Neural cell (in vitro differentiated cells): ENCODE measurements around the gene DCUN1D1. TPM values are rescaled to one million over a fixed set of nuclear protein-coding genes. Genes with fewer than 3 reads are reported as not detected.

ENCODE experiments used
- H2AFZ ChIP-seq: fragments of 200-600, 300-800 bp; sonication (generic), shearing (Covaris generic); 2 replicates; pipeline ENCODE4 v1.6.0; 2014; ENCODE audit warnings: low read depth, mild to moderate bottlenecking, antibody characterized with exemption, low read length, moderate library complexity
- H3F3A ChIP-seq: fragments of 200-600 bp; shearing (Covaris generic); 2 replicates; pipeline ENCODE4 v1.6.1; 2016; ENCODE audit warnings: mild to moderate bottlenecking, moderate library complexity, mixed read lengths, antibody characterized with exemption, low read length; ENCODE audit not compliant: insufficient read depth, poor library complexity, severe bottlenecking
- H3K27ac ChIP-seq: fragments of 200-600, 300-800 bp; sonication (generic), shearing (Covaris generic); 2 replicates; pipeline ENCODE4 v1.5.1; 2014; ENCODE audit warnings: mild to moderate bottlenecking, low read length, moderate library complexity
- H3K27me3 ChIP-seq: fragments of 300-800, 200-600 bp; sonication (generic), shearing (Covaris generic); 2 replicates; pipeline ENCODE4 v1.6.0; 2014; ENCODE audit warnings: mild to moderate bottlenecking, low read depth, low read length, moderate library complexity; ENCODE audit not compliant: insufficient read depth
- H3K36me3 ChIP-seq: fragments of 300-800, 200-600 bp; sonication (generic), shearing (Covaris generic); 2 replicates; pipeline ENCODE4 v1.5.1; 2014; ENCODE audit warnings: mild to moderate bottlenecking, antibody characterized with exemption, low read length, moderate library complexity; ENCODE audit not compliant: insufficient read depth
- H3K4me2 ChIP-seq: fragments of 300-800, 200-600 bp; sonication (generic), shearing (Covaris generic); 2 replicates; pipeline ENCODE4 v1.6.0; 2014; ENCODE audit warnings: mild to moderate bottlenecking, low read length
- H3K4me3 ChIP-seq: fragments of 300-800, 200-600 bp; sonication (generic), shearing (Covaris generic); 2 replicates; pipeline ENCODE4 v1.5.1; 2014; ENCODE audit warnings: mild to moderate bottlenecking, low read length, moderate library complexity
- H3K79me2 ChIP-seq: fragments of 200-600 bp; shearing (Covaris generic); replicated peaks from 2 replicates; pipeline ENCODE4 v1.6.0; 2014; ENCODE audit warnings: mild to moderate bottlenecking, low read length, moderate library complexity; ENCODE audit not compliant: insufficient read depth
- H3K9ac ChIP-seq: fragments of 300-800, 200-600 bp; sonication (generic), shearing (Covaris generic); 2 replicates; pipeline ENCODE4 v1.6.1; 2016; ENCODE audit warnings: mild to moderate bottlenecking, low read length, mixed read lengths
- H3K9me2 ChIP-seq: fragments of 200-600 bp; shearing (Covaris generic); 2 replicates; pipeline ENCODE4 v1.6.1; 2016; ENCODE audit warnings: mild to moderate bottlenecking, low read length, mixed read lengths; ENCODE audit not compliant: insufficient read depth
- H3K9me3 ChIP-seq: fragments of 200-600, 300-800 bp; sonication (generic), shearing (Covaris generic); 2 replicates; pipeline ENCODE4 v1.6.1; 2016; ENCODE audit warnings: mild to moderate bottlenecking, mixed run types, low read length, moderate library complexity, mixed read lengths
- H4K20me1 ChIP-seq: fragments of 200-600 bp; shearing (Covaris generic); 2 replicates; pipeline ENCODE4 v1.6.1; 2016; ENCODE audit warnings: mild to moderate bottlenecking, mixed run types; ENCODE audit not compliant: insufficient read depth
- CTCF ChIP-seq: fragments of 450-650 bp; IDR thresholded peaks from 2 replicates; pipeline ENCODE4 v1.5.1; 2014; ENCODE audit warnings: antibody characterized with exemption, mild to moderate bottlenecking, moderate library complexity; ENCODE audit not compliant: poor library complexity, severe bottlenecking
- EP300 ChIP-seq: fragments of 450-650 bp; conservative IDR thresholded peaks from 2 replicates; pipeline ENCODE4 v1.6.1; 2014; ENCODE audit warnings: antibody characterized with exemption, mild to moderate bottlenecking, moderate library complexity; ENCODE audit not compliant: poor library complexity, severe bottlenecking
- EZH2 ChIP-seq: fragments of 200-600, 300-800 bp; shearing (Covaris generic), sonication (generic); IDR thresholded peaks from 2 replicates; pipeline ENCODE4 v1.6.1; 2014; ENCODE audit warnings: antibody characterized with exemption, low read length, borderline replicate concordance, mild to moderate bottlenecking; ENCODE audit not compliant: insufficient read depth, poor library complexity, severe bottlenecking
- MXI1 ChIP-seq: fragments of 450-650 bp; conservative IDR thresholded peaks from 2 replicates; pipeline ENCODE4 v1.6.1; 2014; ENCODE audit warnings: antibody characterized with exemption, mild to moderate bottlenecking; ENCODE audit not compliant: poor library complexity, severe bottlenecking
- POLR2AphosphoS5 ChIP-seq: IDR thresholded peaks from 2 replicates; pipeline ENCODE4 v1.6.1; 2012
- RAD21 ChIP-seq: fragments of 450-650 bp; conservative IDR thresholded peaks from 2 replicates; pipeline ENCODE4 v1.6.1; 2014; ENCODE audit warnings: antibody characterized with exemption, mild to moderate bottlenecking, moderate library complexity
- REST ChIP-seq: IDR thresholded peaks from 2 replicates; pipeline ENCODE4 v1.6.1; 2012; ENCODE audit warnings: borderline replicate concordance
- SMC3 ChIP-seq: fragments of 450-650 bp; conservative IDR thresholded peaks from 2 replicates; pipeline ENCODE4 v1.6.1; 2014; ENCODE audit warnings: antibody characterized with exemption, mild to moderate bottlenecking, moderate library complexity; ENCODE audit not compliant: poor library complexity
- polyA plus RNA-seq: library from polyadenylated mRNA; depleted of rRNA; stranded (reverse); fragments of >200 nt; gene quantifications from 2 replicates; pipeline ENCODE4 v1.2.3, GENCODE V29; 2014

DCUN1D1 gene
- polyA plus RNA-seq, 1 donor from 2014 or later: 33.4 TPM

GRCh38 chr3:182925944-182926337, 54.4 kb downstream of the DCUN1D1 start:
- no peak overlapping the region for H3K4me3 ChIP-seq
- no peak overlapping the region for H3K27ac ChIP-seq
- H3K9me2 ChIP-seq: no peaks in the 10 kb centered on the region
- no peaks in the 10 kb centered on the region for H3K36me3 ChIP-seq
- H4K20me1 ChIP-seq: no peaks in the 10 kb centered on the region
- TF ChIP-seq EZH2 (no peak), POLR2AphosphoS5 (no peak), MXI1 (no peak), CTCF (no peak)
- H3K9ac ChIP-seq: no peak overlapping the region
- no peaks in the 10 kb centered on the region for H3K27me3 ChIP-seq
- no peaks in the 10 kb centered on the region for H3F3A ChIP-seq
- H2AFZ ChIP-seq: no peak overlapping the region
- H3K9me3 ChIP-seq: no peaks in the 10 kb centered on the region
- H3K4me2 ChIP-seq: no peak overlapping the region
- no peaks in the 10 kb centered on the region for H3K79me2 ChIP-seq

- Histone ChIP-seq H3K9me2 (no peaks in the 10 kb centered on the region), H3K4me2 (no peak overlapping the region), H4K20me1 (no peaks in the 10 kb centered on the region)
Measured at GRCh38 chr3:182925330-182925943, 54.9 kb downstream of the DCUN1D1 start.

GRCh38 chr3:182921665-182922355, 58.5 kb downstream of the DCUN1D1 start:
- Histone ChIP-seq H3K79me2 (no peaks in the 10 kb centered on the region), H3F3A (no peaks in the 10 kb centered on the region), H3K27me3 (no peaks in the 10 kb centered on the region), H3K27ac (no peak overlapping the region), H3K9me2 (no peaks in the 10 kb centered on the region), H2AFZ (no peak overlapping the region), H3K36me3 (no peaks in the 10 kb centered on the region), H3K9me3 (no peaks in the 10 kb centered on the region), H3K4me2 (no peak overlapping the region), H3K9ac (no peak overlapping the region), H4K20me1 (no peaks in the 10 kb centered on the region), H3K4me3 (no peak overlapping the region)
- TF ChIP-seq EP300 (no peak), CTCF (no peak), SMC3 (no peak), MXI1 (no peak), REST (no peak)

More at GRCh38 chr3:182925330-182925943, 54.9 kb downstream of the DCUN1D1 start:
- TF ChIP-seq RAD21 (no peak), EP300 (no peak)
- Histone ChIP-seq H3K27me3 (no peaks in the 10 kb centered on the region), H2AFZ (no peak overlapping the region), H3K36me3 (no peaks in the 10 kb centered on the region), H3K9ac (no peak overlapping the region), H3K9me3 (no peaks in the 10 kb centered on the region), H3K4me3 (no peak overlapping the region), H3K27ac (no peak overlapping the region), H3F3A (no peaks in the 10 kb centered on the region), H3K79me2 (no peaks in the 10 kb centered on the region)
